CD4-positive, alpha-beta T cell treated with Interleukin-17A for 4 hours (primary cell): ENCODE data around the gene TMEM203.

Experiments used
- DNase-seq: peaks from one replicate; pipeline ENCODE4 v3.0.0-alpha.2; 2020; ENCODE audit warnings: mixed read lengths

The TMEM203 gene

DNA sequence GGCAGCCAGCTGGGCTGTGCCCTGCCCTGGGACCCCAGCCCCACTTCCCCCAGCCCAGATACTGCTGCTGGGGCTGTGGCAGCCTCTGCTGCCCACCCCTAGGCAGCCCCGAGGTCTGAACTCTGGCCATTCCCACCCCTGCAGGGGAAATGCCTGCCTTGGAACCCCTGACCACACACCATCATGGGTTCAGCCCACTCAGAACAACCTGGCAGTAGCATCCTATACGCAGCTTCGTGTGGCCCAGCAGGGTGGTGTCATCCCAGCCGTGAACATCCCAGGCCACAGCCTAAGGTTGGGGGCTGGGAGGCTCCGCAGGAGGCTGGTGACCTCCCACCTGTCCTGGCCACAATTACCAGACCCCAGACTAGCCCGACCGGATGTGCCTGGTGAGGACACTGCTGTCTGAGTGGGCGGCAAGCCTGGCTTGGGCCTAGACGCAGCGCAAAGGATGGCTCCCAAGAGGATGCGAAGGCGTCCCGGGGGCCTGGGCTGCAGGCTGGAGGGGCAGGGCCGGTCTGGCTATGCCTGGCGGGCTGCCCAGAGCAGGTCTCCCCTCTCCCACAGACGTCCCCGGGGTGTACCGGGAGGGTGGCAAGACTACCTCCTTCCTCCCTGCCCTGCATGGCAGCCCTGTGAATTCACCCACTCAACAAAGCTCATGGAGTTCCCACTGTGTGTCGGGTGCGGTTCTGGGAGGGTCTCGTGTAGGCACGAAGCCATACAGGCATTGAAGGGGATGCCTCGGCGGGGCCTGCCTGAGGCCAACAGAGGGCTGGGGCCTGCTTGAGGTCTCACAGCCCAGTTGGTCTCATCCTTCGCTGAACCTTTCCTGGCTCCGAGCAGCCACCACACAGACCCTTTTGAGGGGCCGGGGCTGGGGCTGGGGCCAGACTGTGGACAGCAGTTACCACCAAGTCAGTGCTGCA, 23.8 kb upstream of the TMEM203 start:
- no peak for DNase-seq

- DNase-seq, result no peak
Measured at GRCh38 chr9:137228506-137228967, 23.1 kb upstream of the TMEM203 start.

GRCh38 chr9:137227853-137228505, 22.5 kb upstream of the TMEM203 start:
- DNase-seq, result no peak

DNA sequence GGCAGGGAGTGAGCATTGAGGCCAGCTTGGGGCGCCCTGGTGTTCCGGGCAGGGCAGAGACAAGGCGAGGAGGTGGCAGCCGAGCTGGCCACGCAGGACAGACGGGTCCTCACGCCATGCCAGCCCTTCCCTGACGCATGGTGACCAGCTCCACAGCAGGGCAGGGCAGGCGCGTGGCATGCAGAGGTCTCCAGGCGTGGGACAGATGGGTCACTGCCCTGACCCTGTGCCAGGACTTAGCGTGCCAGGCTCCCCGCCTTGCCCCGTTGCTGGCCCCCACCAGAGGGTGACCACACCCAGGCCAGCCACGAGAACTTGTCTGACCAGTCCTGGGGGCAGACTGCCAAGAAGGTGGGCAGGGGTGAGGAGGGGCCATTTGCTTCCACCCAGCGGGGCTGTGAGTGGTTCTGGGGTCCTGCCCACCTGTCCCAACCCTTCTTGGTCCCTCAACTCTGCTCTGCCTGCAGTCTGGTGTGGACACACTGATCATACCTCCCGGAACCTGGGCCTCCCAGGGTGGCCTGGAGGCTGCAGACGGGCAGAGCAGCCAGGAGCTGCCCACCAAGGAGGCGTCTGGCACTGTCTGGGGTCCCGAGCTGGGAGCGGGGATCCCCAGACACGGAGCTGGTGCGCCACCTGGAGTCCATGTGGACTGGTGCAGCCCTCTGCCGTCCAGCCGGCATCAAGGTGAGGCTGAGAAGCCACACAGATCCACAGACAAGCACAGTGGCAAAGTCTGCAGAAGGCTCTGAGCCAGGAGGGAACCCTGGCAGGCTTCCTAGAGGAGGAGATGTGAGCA, 21.8 kb upstream of the TMEM203 start, which contains the start of gene RNF224:
RNF224 (plus strand) TSS at position 449 of the 799 bp plus-strand sequence. CDS start 834 bp downstream, outside the sequence.
- DNase-seq, result peak; percentile 87

GRCh38 chr9:137226338-137227053, 21.0 kb upstream of the TMEM203 start:
- no peak for DNase-seq

- DNase-seq, result no peak
Measured at GRCh38 chr9:137225699-137226331, 20.4 kb upstream of the TMEM203 start.

- DNase-seq, result no peak
Measured at GRCh38 chr9:137224830-137225694, 19.6 kb upstream of the TMEM203 start, which contains the start of gene CYSRT1. CYSRT1 (plus strand) TSS chr9:137225174; CDS start chr9:137225622, 448 bp downstream.

DNA sequence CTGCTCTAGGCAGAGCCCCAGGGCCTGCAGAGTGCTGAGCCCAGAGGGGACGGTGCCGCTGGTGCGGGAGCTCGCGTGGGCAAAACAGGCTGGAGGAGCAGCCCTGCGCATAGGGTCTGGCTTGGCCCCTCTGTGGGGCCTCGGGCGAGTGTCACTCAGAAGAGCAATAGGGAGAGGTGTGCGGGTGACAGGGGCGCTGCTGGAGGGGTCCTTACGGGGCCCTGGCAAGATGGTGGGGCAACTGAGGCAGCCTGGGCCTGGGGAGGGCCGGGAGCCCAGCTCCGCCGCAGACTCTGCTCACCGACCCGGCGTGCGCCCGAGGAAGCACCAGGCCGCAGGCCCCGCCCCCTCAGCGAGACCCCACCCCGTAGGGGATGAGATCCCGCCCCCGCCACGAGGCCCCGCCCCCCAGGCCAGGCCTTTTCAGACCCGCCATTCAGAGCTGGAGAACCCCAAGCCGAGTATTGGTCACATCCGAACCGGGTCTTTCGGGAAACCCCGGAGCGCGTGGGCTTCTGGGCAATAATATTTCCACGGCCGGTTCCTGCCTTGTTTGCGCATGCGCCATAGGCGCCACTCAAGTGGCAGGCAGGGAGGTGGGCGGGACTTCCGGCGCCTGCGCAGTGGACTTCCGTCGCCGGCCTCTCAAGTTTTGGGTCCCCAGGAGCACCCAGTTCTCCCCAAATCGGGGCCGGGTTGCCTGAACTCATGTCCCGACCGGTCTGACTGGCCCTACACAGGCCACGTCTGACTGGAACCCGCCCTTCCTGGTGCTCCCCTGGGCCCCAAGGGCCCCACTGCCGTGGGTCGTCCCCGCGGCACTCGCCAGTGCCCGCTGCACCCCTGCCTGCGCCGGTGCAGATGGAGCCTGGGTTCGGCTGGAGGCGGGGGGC, 17.9 kb upstream of the TMEM203 start:
- DNase-seq, result peak; percentile 98

DNA sequence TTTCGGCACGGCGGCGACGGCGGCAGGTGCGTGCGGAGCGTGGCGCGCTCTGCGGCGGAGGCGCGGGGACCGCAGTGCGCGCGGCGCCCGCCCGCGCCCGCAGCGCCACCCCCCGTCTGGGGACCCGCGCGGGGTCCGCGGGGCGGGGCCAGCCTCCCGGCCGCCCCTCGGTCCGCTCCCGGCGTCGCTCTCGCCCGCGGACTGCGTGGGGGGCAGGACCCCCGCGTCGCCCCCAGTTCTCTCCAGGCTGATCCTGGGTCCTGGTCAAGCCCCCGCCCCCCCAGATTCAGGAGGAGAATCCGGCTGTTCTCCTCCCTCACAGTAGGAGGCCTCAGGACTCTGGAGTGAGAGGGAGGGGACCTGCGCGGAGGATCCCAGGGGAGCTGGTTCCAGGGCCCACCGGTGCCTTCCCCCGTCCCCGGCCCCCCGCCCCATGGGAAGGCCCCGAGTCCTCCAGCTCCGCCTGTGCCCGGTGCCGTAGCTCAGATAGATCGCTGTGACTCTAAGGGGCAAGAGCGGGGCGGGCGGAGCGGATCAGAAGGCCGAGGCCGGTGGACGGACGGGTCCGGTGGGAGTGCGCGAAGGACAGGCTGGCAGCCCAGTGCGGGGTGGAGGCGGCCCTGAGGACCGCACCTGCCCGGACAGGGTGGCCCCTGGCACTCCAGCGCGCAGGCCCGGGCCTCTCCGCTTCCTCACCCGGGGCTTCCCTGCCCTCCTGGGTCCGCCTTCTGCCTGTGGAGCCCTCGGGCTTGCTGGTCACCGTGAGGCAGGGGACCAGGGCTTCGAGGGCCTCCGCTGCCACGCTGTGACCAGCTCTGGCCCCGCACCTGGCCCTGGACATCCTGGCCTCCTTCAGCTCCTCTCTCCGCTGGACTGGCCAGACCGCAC, 17.0 kb upstream of the TMEM203 start, which contains the start of gene RNF208:
RNF208 (minus strand) TSS at position 51 of the 888 bp plus-strand sequence. CDS start 1,028 bp downstream, outside the sequence.
- DNase-seq, result peak; percentile 24

- peak; percentile 44 for DNase-seq
Measured at GRCh38 chr9:137221506-137222111, 16.2 kb upstream of the TMEM203 start.

- no peak for DNase-seq
Measured at GRCh38 chr9:137221095-137221505, 15.7 kb upstream of the TMEM203 start.

- no peak for DNase-seq
Measured at GRCh38 chr9:137220317-137221094, 15.1 kb upstream of the TMEM203 start.

DNA sequence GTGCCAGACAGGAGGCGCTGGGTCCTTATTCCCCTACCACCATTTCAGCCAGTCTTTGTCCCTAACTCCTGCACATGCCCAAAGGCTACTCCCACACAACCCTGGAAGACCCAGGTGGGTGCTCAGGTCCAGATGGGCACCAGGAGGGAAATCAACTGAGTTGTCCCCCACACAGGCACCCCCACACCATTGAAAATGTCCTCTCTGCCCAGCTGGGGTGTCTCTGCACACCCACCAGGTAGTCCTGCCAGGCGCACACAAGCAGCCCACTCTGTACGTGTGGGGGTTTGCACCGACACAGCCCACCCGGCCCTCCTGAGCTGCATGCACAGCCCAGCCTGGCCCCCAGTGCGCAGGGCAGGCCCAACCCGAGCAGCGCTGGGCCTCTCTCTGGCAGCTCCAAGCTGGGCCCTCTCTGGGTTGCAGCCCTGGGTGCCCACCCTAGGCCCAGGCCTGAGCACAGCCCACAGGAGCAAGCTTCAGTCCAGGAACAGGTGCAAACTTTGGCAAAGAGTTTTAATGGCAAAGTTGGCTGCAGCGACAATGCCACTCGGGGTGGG, 14.4 kb upstream of the TMEM203 start:
- no peak for DNase-seq

- DNase-seq, result no peak
Measured at GRCh38 chr9:137218754-137219271, 13.4 kb upstream of the TMEM203 start.

DNA sequence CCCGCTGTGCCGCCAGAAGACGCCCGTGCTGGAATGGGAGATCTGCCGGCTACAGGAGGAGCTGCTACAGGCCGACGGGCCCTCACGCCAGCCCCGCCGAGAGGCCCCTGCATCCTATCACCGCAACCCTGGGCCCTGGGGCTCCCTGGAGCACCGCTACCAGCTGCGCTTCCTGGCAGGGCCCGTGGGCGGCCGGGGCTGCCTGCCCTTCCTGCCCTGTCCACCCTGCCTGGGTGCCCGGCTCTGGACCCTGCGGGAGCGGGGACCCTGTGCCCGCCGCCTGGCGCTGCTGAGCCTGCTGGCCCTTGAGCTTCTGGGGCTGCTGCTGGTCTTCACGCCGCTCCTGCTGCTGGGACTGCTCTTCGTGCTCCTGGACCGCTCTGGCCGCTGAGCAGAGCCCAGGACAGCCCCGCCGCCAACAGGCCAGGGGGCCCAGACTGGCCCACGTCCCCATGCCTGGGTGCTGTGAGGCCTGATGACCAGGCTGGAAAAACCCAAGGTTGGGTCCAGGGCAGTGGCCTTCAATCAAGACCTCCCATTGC, 12.8 kb upstream of the TMEM203 start:
- no peak for DNase-seq
